TTC549 (cell line): ENCODE measurements around the gene IRX1.

Source experiments
- FAIRE-seq: peaks from 2 replicates; lab custom pipeline; 2012; peaks lifted over from hg19 to GRCh38; lab: Jason Lieb, UNC

The IRX1 gene

GRCh38 chr5:3595006-3595961 is at the start of gene IRX1:
TSS of gene IRX1 (plus strand) at chr5:3595832. CDS start at chr5:3596106, 274 bp downstream.
- no peak for FAIRE-seq

GRCh38 chr5:3546028-3546427 is 49.6 kb upstream of the IRX1 start:
- FAIRE-seq, result no peak

- no peak for FAIRE-seq
These were observed 31.5 kb upstream of the IRX1 start for GRCh38 chr5:3564116-3564515.

GRCh38 chr5:3564827-3565518 is 30.7 kb upstream of the IRX1 start:
- no peak for FAIRE-seq

- no peak for FAIRE-seq
These were observed 10.7 kb upstream of the IRX1 start for GRCh38 chr5:3584724-3585531.

- FAIRE-seq, result no peak
These were observed 5.3 kb upstream of the IRX1 start for GRCh38 chr5:3590161-3590966.

- FAIRE-seq, result no peak
These were observed 4.4 kb upstream of the IRX1 start for GRCh38 chr5:3590967-3591900.

GRCh38 chr5:3592298-3592697 is 3.3 kb upstream of the IRX1 start:
- no peak for FAIRE-seq

GRCh38 chr5:3593771-3594509 is 1.7 kb upstream of the IRX1 start:
- FAIRE-seq, result no peak

GRCh38 chr5:3594510-3595005 is 1.1 kb upstream of the IRX1 start:
- FAIRE-seq, result no peak

- FAIRE-seq, result no peak
These were observed 711 bp downstream of the IRX1 start for GRCh38 chr5:3596261-3596825.

- no peak for FAIRE-seq
These were observed 1.2 kb downstream of the IRX1 start for GRCh38 chr5:3596857-3597166.

GRCh38 chr5:3597167-3598007 is 1.8 kb downstream of the IRX1 start:
- FAIRE-seq, result no peak

GRCh38 chr5:3598207-3598606 is 2.6 kb downstream of the IRX1 start:
- no peak for FAIRE-seq

GRCh38 chr5:3598769-3599211 is 3.2 kb downstream of the IRX1 start:
- no peak for FAIRE-seq

- FAIRE-seq, result no peak
These were observed 3.8 kb downstream of the IRX1 start for GRCh38 chr5:3599226-3600105.
